Colonic mucosa (tissue), 4 donors: Measurements from ENCODE around the gene DCPS. TPM values are rescaled to one million over a fixed set of nuclear protein-coding genes. Genes with fewer than 3 reads are reported as not detected.
"Not testable (repeated sequence)": the region's sequence is repeated elsewhere in the genome, so short reads cannot be mapped to it uniquely, and the experiment has no call there.

Source experiments
- DNase-seq: peaks from one replicate; pipeline ENCODE4 v3.0.0-alpha.2; 2020
- H3K27ac ChIP-seq: fragments of 200-600 bp; one replicate; pipeline ENCODE4 v1.8.0; 2021
- H3K27me3 ChIP-seq: fragments of 200-600 bp; one replicate; pipeline ENCODE4 v1.8.0; 2021
- H3K36me3 ChIP-seq: fragments of 200-600 bp; one replicate; pipeline ENCODE4 v1.8.0; 2021
- H3K4me1 ChIP-seq: fragments of 200-600 bp; one replicate; pipeline ENCODE4 v1.8.0; 2021; ENCODE audit warnings: mild to moderate bottlenecking
- H3K4me3 ChIP-seq: fragments of 200-600 bp; one replicate; pipeline ENCODE4 v1.8.0; 2021
- H3K9ac ChIP-seq, 2 donors: one replicate each; pipeline ENCODE4 v1.7.0; 2013; ENCODE audit warnings: control low read depth in 2 of 2, low read depth in 2 of 2, low read length in 2 of 2
- H3K9me3 ChIP-seq: fragments of 200-600 bp; one replicate; pipeline ENCODE4 v1.8.0; 2021
- CTCF ChIP-seq: fragments of 200-600 bp; IDR thresholded peaks from one replicate; pipeline ENCODE4 v1.8.0; 2022; ENCODE audit warnings: antibody characterized with exemption, mild to moderate bottlenecking
- intact Hi-C: fragments of 100-400 bp; cut with DNase I; formaldehyde crosslinking; loops from one replicate; pipeline ENCODE4 v1.14.1; 2022
- total RNA-seq, 2 donors: library from RNA; stranded (reverse); fragmentation: NEBNext Ultra II Directional in 1 of 2; extraction: Animal tissue kit (Norgen Biotek cat#: 25700) in 1 of 2; gene quantifications; one replicate each; pipeline ENCODE4 v1.2.1, GENCODE V29; 2021
- donor health status: healthy.
- donor health status: DM: no; HTN: no; CAD: no.
- donor health status: DM: no; HTN: no; CAD: no.

DCPS gene
- total RNA-seq, 2 donors from 2014 or later: 17.2 to 31.1 TPM

- DNase-seq: peak; percentile 74
- H3K4me1 ChIP-seq: peaks cover 17% of the 10 kb centered on the region
- no peaks in the 10 kb centered on the region for H3K36me3 ChIP-seq
- TF ChIP-seq CTCF: no peak
- no peaks in the 10 kb centered on the region for H3K9me3 ChIP-seq
- no peak overlapping the region for H3K9ac ChIP-seq
- intact Hi-C loops: no loop called here
- no peak overlapping the region for H3K4me3 ChIP-seq
- peak overlapping the region; percentile 47 for H3K27ac ChIP-seq
- no peaks in the 10 kb centered on the region for H3K27me3 ChIP-seq
These were observed 80.7 kb downstream of the DCPS start for GRCh38 chr11:126384449-126385070.

GRCh38 chr11:126385991-126386728 is 82.3 kb downstream of the DCPS start:
- no peak for TF ChIP-seq CTCF
- no peak for DNase-seq
- H3K4me3 ChIP-seq: no peak overlapping the region
- H3K9ac ChIP-seq: no peak overlapping the region
- intact Hi-C loops: no loop called here
- H3K36me3 ChIP-seq: no peaks in the 10 kb centered on the region
- no peaks in the 10 kb centered on the region for H3K27me3 ChIP-seq
- H3K27ac ChIP-seq: peak overlapping the region; percentile 82
- no peaks in the 10 kb centered on the region for H3K9me3 ChIP-seq
- peaks cover 17% of the 10 kb centered on the region for H3K4me1 ChIP-seq

- intact Hi-C loops: not testable (repeated sequence)
- peaks cover 17% of the 10 kb centered on the region for H3K4me1 ChIP-seq
These were observed 82.8 kb downstream of the DCPS start for GRCh38 chr11:126386729-126387071.

GRCh38 chr11:126387857-126388256 is 84.0 kb downstream of the DCPS start:
- H3K4me3 ChIP-seq: no peak overlapping the region
- H3K36me3 ChIP-seq: no peaks in the 10 kb centered on the region
- no peak for DNase-seq
- no peak for TF ChIP-seq CTCF
- H3K27ac ChIP-seq: peak overlapping the region; percentile 82
- no peaks in the 10 kb centered on the region for H3K27me3 ChIP-seq
- intact Hi-C loops: no loop called here
- H3K9me3 ChIP-seq: no peaks in the 10 kb centered on the region
- H3K9ac ChIP-seq: no peak overlapping the region
- peaks cover 25% of the 10 kb centered on the region for H3K4me1 ChIP-seq

More at GRCh38 chr11:126386729-126387071, 82.8 kb downstream of the DCPS start:
- H3K27ac ChIP-seq: peak overlapping the region; percentile 82
- H3K27me3 ChIP-seq, H3K9me3 ChIP-seq, H3K9ac ChIP-seq, H3K4me3 ChIP-seq, H3K36me3 ChIP-seq: not testable (repeated sequence)
- peak; percentile 83 for DNase-seq

- H3K36me3 ChIP-seq: no peaks in the 10 kb centered on the region
- intact Hi-C loops: no loop called here
- no peaks in the 10 kb centered on the region for H3K27me3 ChIP-seq
- no peak overlapping the region for H3K9ac ChIP-seq
- no peak for DNase-seq
- no peak overlapping the region for H3K27ac ChIP-seq
- H3K4me1 ChIP-seq: peaks cover 17% of the 10 kb centered on the region
- no peak for TF ChIP-seq CTCF
- H3K4me3 ChIP-seq: no peak overlapping the region
- H3K9me3 ChIP-seq: no peaks in the 10 kb centered on the region
These were observed 86.5 kb downstream of the DCPS start for GRCh38 chr11:126390272-126390867.
